ENCODE results near the gene TIE1. TPM values are rescaled to one million over a fixed set of nuclear protein-coding genes. Genes with fewer than 3 reads are reported as not detected.

Gene TIE1
- total and polyA plus RNA-seq, 11 donors = 19.2 to 65.1 (median 28.4) TPM

DNA sequence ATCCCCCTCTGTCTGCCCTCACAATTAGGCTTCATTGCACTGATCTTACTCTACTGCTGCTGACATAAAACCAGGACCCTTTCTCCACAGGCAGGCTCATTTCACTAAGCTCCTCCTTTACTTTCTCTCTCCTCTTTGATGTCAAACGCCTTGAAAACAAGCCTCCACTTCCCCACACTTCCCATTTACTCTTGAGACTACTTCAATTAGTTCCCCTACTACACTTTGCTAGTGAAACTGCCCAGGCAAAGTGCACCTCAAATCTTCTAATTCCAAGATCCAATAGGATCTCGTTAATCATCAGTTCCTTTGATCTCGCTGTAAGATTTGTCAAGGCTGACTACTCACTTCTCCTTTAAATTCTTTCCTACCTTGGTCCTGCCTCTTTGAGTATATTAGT is 52.1 kb downstream of the TIE1 start:
- Histone ChIP-seq H3K4me3 (no peak overlapping the region), H3K9me3 (no peaks in the 10 kb centered on the region), H3K27ac (no peak overlapping the region), H3K36me3 (peaks cover 0 to 2% (median 0%) of the 10 kb centered on the region in 9 donors), H3K4me1 (peaks cover 0 to 30% (median 13%) of the 10 kb centered on the region in 12 donors), H3K27me3 (no peaks in the 10 kb centered on the region)
- no peak for TF ChIP-seq POLR2A (IDR thresholded peaks at IDR 0.05)
- TF ChIP-seq, protein P1, sequence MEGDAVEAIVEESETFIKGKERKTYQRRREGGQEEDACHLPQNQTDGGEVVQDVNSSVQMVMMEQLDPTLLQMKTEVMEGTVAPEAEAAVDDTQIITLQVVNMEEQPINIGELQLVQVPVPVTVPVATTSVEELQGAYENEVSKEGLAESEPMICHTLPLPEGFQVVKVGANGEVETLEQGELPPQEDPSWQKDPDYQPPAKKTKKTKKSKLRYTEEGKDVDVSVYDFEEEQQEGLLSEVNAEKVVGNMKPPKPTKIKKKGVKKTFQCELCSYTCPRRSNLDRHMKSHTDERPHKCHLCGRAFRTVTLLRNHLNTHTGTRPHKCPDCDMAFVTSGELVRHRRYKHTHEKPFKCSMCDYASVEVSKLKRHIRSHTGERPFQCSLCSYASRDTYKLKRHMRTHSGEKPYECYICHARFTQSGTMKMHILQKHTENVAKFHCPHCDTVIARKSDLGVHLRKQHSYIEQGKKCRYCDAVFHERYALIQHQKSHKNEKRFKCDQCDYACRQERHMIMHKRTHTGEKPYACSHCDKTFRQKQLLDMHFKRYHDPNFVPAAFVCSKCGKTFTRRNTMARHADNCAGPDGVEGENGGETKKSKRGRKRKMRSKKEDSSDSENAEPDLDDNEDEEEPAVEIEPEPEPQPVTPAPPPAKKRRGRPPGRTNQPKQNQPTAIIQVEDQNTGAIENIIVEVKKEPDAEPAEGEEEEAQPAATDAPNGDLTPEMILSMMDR (IDR thresholded peaks at IDR 0.05) = no peak
- no peak for ATAC-seq
- WGBS, 4 donors = 68 to 82% (median 75%) methylated on average over 3 of the region's 3 CpGs
- no peak for DNase-seq
- intact Hi-C loops (cut with DNase I) = no loop called here

- H3K9me3 ChIP-seq = no peaks in the 10 kb centered on the region
- no peaks in the 10 kb centered on the region for H3K27me3 ChIP-seq
- TF ChIP-seq POLR2A (IDR thresholded peaks at IDR 0.05) = no peak
- TF ChIP-seq, protein P1 (IDR thresholded peaks at IDR 0.05) = no peak
- DNase-seq = no peak
- ATAC-seq = no peak
- 80 to 87% (median 85%) methylated on average over 2 of the region's 2 CpGs for WGBS, 4 donors
- intact Hi-C loops (cut with DNase I) = no loop called here
- H3K27ac ChIP-seq = no peak overlapping the region
- no peak overlapping the region for H3K4me3 ChIP-seq
- peaks cover 0 to 2% (median 0%) of the 10 kb centered on the region in 9 donors for H3K36me3 ChIP-seq
- peaks cover 0 to 25% (median 14%) of the 10 kb centered on the region in 12 donors for H3K4me1 ChIP-seq
Measured at GRCh38 chr1:43354471-43354870, 53.7 kb downstream of the TIE1 start.

DNA sequence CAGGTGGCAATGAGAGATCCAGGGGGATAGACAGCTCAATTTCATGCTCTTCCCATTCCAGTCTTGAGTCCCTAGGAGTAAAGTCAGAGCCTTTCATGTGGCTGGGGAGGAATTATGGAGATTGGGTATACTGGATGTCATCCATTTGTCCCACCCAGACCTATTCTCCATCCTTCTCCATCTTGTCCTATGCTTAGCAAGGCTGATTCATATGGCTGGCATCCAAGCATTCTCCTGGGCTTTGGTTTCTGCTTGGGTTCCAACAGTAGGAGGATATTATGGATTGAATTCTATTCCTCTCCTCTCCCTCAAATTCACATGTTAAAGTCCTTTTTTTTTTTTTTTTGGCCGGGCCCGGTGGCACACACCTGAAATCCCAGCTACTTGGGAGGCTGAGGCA is 54.2 kb downstream of the TIE1 start:
- Histone ChIP-seq H3K27ac (no peak overlapping the region), H3K4me1 (peaks cover 0 to 22% (median 12%) of the 10 kb centered on the region in 12 donors), H3K27me3 (no peaks in the 10 kb centered on the region), H3K9me3 (no peaks in the 10 kb centered on the region), H3K4me3 (no peak overlapping the region), H3K36me3 (peaks cover 0 to 2% (median 0%) of the 10 kb centered on the region in 9 donors)
- intact Hi-C loops (cut with DNase I) = loop anchor here in 2 of 10 donors (5.0 kb wide), 1 partner anchor 118 kb away; no protein-coding TSS in a partner anchor
- no peak for ATAC-seq
- no peak for TF ChIP-seq POLR2A (IDR thresholded peaks at IDR 0.05)
- TF ChIP-seq, protein P1 (IDR thresholded peaks at IDR 0.05) = no peak
- DNase-seq = no peak
- WGBS, 4 donors = 89 to 100% (median 94%) methylated on average over 2 of the region's 2 CpGs

- TF ChIP-seq, protein P1 (IDR thresholded peaks at IDR 0.05) = no peak
- TF ChIP-seq POLR2A (IDR thresholded peaks at IDR 0.05) = no peak
- H3K36me3 ChIP-seq = peaks cover 0 to 19% (median 15%) of the 10 kb centered on the region in 9 donors
- peaks cover 0 to 21% (median 11%) of the 10 kb centered on the region in 12 donors for H3K4me1 ChIP-seq
- no peaks in the 10 kb centered on the region for H3K27me3 ChIP-seq
- no peak for ATAC-seq
- H3K4me3 ChIP-seq = no peak overlapping the region
- 94 to 96% (median 95%) methylated on average over 4 of the region's 4 CpGs for WGBS, 4 donors
- H3K9me3 ChIP-seq = no peaks in the 10 kb centered on the region
- intact Hi-C loops (cut with DNase I) = loop anchor here in 2 of 10 donors (5.0 kb wide), 1 partner anchor 120 kb away; no protein-coding TSS in a partner anchor
- H3K27ac ChIP-seq = peak overlapping the region in 3 of 12 donors; percentile 87 to 98 (median 95)
- no peak for DNase-seq
Measured at GRCh38 chr1:43357251-43357650, 56.5 kb downstream of the TIE1 start.
